ENCODE results near the gene NR3C1.

- TF ChIP-seq POLR2AphosphoS5 (IDR thresholded peaks at IDR 0.05; ENCODE audit: low read depth, low read length) (no peak), RBM22 (optimal IDR thresholded peaks at IDR 0.05; ENCODE audit: low read length) (no peak), KLF15 (CRISPR knock-in tag; IDR thresholded peaks at IDR 0.05; ENCODE audit: borderline replicate concordance) (no peak), SMAD3 (CRISPR knock-in tag; IDR thresholded peaks at IDR 0.05) (no peak), TAF1 (CRISPR knock-in tag; IDR thresholded peaks at IDR 0.05) (no peak), LCORL (IDR thresholded peaks at IDR 0.05) (no peak), LCORL (CRISPR knock-in tag; IDR thresholded peaks at IDR 0.05) (no peak), ZNF549 (CRISPR knock-in tag; IDR thresholded peaks at IDR 0.05) (no peak)
- TF ChIP-seq, protein P1, sequence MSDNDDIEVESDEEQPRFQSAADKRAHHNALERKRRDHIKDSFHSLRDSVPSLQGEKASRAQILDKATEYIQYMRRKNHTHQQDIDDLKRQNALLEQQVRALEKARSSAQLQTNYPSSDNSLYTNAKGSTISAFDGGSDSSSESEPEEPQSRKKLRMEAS (IDR thresholded peaks at IDR 0.05): no peak
- TF ChIP-seq, protein P2, sequence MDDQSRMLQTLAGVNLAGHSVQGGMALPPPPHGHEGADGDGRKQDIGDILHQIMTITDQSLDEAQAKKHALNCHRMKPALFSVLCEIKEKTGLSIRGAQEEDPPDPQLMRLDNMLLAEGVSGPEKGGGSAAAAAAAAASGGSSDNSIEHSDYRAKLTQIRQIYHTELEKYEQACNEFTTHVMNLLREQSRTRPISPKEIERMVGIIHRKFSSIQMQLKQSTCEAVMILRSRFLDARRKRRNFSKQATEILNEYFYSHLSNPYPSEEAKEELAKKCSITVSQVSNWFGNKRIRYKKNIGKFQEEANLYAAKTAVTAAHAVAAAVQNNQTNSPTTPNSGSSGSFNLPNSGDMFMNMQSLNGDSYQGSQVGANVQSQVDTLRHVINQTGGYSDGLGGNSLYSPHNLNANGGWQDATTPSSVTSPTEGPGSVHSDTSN (CRISPR knock-in tag; IDR thresholded peaks at IDR 0.05; ENCODE audit: borderline replicate concordance): no peak
- TF ChIP-seq, protein P3, sequence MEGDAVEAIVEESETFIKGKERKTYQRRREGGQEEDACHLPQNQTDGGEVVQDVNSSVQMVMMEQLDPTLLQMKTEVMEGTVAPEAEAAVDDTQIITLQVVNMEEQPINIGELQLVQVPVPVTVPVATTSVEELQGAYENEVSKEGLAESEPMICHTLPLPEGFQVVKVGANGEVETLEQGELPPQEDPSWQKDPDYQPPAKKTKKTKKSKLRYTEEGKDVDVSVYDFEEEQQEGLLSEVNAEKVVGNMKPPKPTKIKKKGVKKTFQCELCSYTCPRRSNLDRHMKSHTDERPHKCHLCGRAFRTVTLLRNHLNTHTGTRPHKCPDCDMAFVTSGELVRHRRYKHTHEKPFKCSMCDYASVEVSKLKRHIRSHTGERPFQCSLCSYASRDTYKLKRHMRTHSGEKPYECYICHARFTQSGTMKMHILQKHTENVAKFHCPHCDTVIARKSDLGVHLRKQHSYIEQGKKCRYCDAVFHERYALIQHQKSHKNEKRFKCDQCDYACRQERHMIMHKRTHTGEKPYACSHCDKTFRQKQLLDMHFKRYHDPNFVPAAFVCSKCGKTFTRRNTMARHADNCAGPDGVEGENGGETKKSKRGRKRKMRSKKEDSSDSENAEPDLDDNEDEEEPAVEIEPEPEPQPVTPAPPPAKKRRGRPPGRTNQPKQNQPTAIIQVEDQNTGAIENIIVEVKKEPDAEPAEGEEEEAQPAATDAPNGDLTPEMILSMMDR (CRISPR knock-in tag; IDR thresholded peaks at IDR 0.05): no peak
These were observed 90.7 kb downstream of the NR3C1 start for GRCh38 chr5:143312822-143313221.

Measured in HepG2 (cell line).